K562 (cell line): ENCODE results near the gene UBE2L6. TPM values are rescaled to one million over a fixed set of nuclear protein-coding genes. Genes with fewer than 3 reads are reported as not detected.

Experiments
- ARID2 ChIP-seq: fragments of 450-650 bp; IDR thresholded peaks from 2 replicates; pipeline ENCODE4 v1.6.1; 2017; ENCODE audit warnings: antibody characterized with exemption, mild to moderate bottlenecking
- BCOR ChIP-seq: fragments of 450-650 bp; IDR thresholded peaks from 2 replicates; pipeline ENCODE4 v1.6.1; 2016
- EZH2 ChIP-seq: IDR thresholded peaks from 2 replicates; pipeline ENCODE4 v1.6.1; 2012; ENCODE audit warnings: low read depth, mild to moderate bottlenecking, inconsistent platforms, low read length, borderline replicate concordance
- FIP1L1 ChIP-seq: fragments of 200-400 bp; formaldehyde crosslinking; IDR thresholded peaks from 2 replicates; pipeline ENCODE4 v1.6.1; 2018; ENCODE audit warnings: mild to moderate bottlenecking, low read depth, low read length; ENCODE audit not compliant: poor library complexity, severe bottlenecking
- FOXJ2 ChIP-seq: fragments of 200-800 bp; sonication (Bioruptor generic); IDR thresholded peaks from 2 replicates; pipeline ENCODE4 v1.6.1; 2016; ENCODE audit warnings: missing genetic modification characterization, missing compliant biosample characterization
- HNRNPLL ChIP-seq: fragments of 200-400 bp; formaldehyde crosslinking; IDR thresholded peaks from 2 replicates; pipeline ENCODE4 v1.6.1; 2017; ENCODE audit warnings: low read length, low read depth, mild to moderate bottlenecking; ENCODE audit not compliant: poor library complexity, severe bottlenecking
- SMARCB1 ChIP-seq: IDR thresholded peaks from 2 replicates; pipeline ENCODE4 v1.6.1; 2011; ENCODE audit warnings: improper control_type of control experiment, low read depth; ENCODE audit not compliant: insufficient read length
- UBTF ChIP-seq, 2 experiments: IDR thresholded peaks; 2 replicates each; pipeline ENCODE4 v1.6.1; 2012; ENCODE audit warnings: improper control_type of control experiment in 2 of 2, low read depth in 2 of 2, low read length in 2 of 2, borderline replicate concordance in 1 of 2
- ZNF316 ChIP-seq: fragments of 450-650 bp; IDR thresholded peaks from 2 replicates; pipeline ENCODE4 v1.6.1; 2016
- ZNF639 ChIP-seq, 2 experiments: fragments of 200-800 bp in 1 of 2; sonication (Bioruptor generic) in 1 of 2; sonication (generic) in 1 of 2; formaldehyde crosslinking in 1 of 2; IDR thresholded peaks in 1 of 2; conservative IDR thresholded peaks in 1 of 2; 2 replicates each; pipeline versions ENCODE4 v1.5.0 to v1.6.1; 2016 to 2020; ENCODE audit warnings: missing compliant biosample characterization in 1 of 2, missing genetic modification characterization in 1 of 2, missing genetic modification reagents in 1 of 2
- ZNF740 ChIP-seq, 3 experiments: fragments of 200-800 bp in 1 of 3; sonication (Bioruptor generic) in 1 of 3; sonication (generic) in 1 of 3; formaldehyde crosslinking in 1 of 3; IDR thresholded peaks; 2 replicates each; pipeline versions ENCODE4 v1.6.1 to v1.8.0; 2016 to 2022; ENCODE audit warnings: mild to moderate bottlenecking in 2 of 3, missing compliant biosample characterization in 2 of 3, missing genetic modification characterization in 2 of 3, missing genetic modification reagents in 1 of 3
- polyA plus RNA-seq, 8 experiments: library from polyadenylated mRNA; depleted of rRNA in 4 of 8; stranded (reverse) in 5 of 8; unstranded in 3 of 8; fragments of >200 nt; fragmentation: Nextera tagmentation in 2 of 8; fragmentation: Illumina TruSeq in 1 of 8; extraction: Ambion mirVana in 2 of 8; extraction: Trizol in 1 of 8; gene quantifications; 2 replicates each; pipeline versions ENCODE4 v1.2.1 to v1.2.3, GENCODE V29; 2011 to 2014; ENCODE audit warnings: inconsistent platforms in 1 of 8, missing spikeins in 1 of 8
- total RNA-seq, 7 experiments: library from RNA; depleted of rRNA in 6 of 7; stranded (reverse); fragments of >200 nt in 6 of 7; fragmentation: Illumina TruSeq in 2 of 7; extraction: Trizol in 2 of 7; gene quantifications; 2 replicates each; pipeline versions ENCODE4 v1.2.1 to v1.2.3, GENCODE V29; 2011 to 2021; ENCODE audit warnings: low replicate concordance in 1 of 7
- TF ChIP-seq, protein P1 (sequence below), 2 experiments: fragments of 450-650 bp; formaldehyde crosslinking in 1 of 2; IDR thresholded peaks; 2 replicates each; pipeline versions ENCODE4 v1.4.0 to v1.6.1; 2014 to 2020; ENCODE audit warnings: mild to moderate bottlenecking in 2 of 2, borderline replicate concordance in 1 of 2, low read depth in 1 of 2

Gene UBE2L6
- total and polyA plus RNA-seq, 9 of the 15 experiments (the other 6 are each of a cell fraction or from before 2014, with no cell fraction given) = 5.9 to 24.9 (median 9.7) TPM

DNA sequence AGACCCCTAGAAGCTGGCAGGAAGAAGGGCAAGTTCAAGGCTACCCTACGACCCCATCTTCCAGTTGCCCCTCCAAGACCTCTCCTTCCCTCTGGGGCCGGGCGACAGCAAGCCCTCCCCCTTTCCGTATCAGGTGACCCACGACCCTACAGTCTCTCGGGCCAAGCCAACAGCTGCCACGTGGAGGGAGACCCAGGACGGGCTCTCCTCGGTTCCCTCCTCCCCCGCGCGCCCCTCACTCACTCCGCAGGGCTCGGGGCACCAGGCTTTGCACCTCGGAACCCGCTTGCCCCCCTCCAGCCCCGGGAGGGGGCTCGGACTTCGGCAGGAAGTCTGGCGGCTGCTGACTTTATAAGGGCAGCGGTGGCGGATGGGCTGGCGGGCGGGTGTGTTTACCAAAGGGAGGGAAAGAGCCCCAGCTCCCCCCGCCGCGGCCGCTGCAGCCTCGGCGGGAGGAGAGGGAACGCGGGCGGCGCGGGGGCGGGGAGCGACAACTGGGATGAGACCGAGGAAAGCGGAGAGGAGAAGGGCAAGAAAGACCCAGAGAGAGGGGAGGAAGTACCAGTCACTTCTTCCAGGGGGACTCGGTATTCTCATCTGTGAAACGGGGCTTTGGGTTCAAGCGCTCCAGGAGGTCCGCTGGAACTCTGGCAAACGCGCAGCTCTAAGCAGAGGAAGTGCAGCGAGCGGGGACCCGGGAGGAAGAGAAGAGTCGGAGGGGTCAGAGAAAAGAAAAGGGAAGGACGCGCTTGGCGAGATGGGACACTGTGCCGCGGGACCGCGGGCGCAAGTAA, 52.7 kb downstream of the UBE2L6 start (continued):
- TF ChIP-seq, protein P1, sequence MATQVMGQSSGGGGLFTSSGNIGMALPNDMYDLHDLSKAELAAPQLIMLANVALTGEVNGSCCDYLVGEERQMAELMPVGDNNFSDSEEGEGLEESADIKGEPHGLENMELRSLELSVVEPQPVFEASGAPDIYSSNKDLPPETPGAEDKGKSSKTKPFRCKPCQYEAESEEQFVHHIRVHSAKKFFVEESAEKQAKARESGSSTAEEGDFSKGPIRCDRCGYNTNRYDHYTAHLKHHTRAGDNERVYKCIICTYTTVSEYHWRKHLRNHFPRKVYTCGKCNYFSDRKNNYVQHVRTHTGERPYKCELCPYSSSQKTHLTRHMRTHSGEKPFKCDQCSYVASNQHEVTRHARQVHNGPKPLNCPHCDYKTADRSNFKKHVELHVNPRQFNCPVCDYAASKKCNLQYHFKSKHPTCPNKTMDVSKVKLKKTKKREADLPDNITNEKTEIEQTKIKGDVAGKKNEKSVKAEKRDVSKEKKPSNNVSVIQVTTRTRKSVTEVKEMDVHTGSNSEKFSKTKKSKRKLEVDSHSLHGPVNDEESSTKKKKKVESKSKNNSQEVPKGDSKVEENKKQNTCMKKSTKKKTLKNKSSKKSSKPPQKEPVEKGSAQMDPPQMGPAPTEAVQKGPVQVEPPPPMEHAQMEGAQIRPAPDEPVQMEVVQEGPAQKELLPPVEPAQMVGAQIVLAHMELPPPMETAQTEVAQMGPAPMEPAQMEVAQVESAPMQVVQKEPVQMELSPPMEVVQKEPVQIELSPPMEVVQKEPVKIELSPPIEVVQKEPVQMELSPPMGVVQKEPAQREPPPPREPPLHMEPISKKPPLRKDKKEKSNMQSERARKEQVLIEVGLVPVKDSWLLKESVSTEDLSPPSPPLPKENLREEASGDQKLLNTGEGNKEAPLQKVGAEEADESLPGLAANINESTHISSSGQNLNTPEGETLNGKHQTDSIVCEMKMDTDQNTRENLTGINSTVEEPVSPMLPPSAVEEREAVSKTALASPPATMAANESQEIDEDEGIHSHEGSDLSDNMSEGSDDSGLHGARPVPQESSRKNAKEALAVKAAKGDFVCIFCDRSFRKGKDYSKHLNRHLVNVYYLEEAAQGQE (IDR thresholded peaks at IDR 0.05; ENCODE audit: borderline replicate concordance) = no peak
- TF ChIP-seq, protein P1 (CRISPR knock-in tag; IDR thresholded peaks at IDR 0.05; ENCODE audit: low read depth) = no peak
- TF ChIP-seq HNRNPLL (no peak), BCOR (peak; percentile 97), EZH2 (no peak), ARID2 (no peak), ZNF639 (CRISPR knock-in tag; conservative IDR thresholded peaks at IDR 0.05 in 1 of 2, IDR thresholded peaks at IDR 0.05 in 1 of 2) (no peak), ZNF316 (no peak), UBTF (IDR thresholded peaks at IDR 0.05; ENCODE audit: borderline replicate concordance in 1 of 2, low read depth in 2 of 2, low read length in 2 of 2) (peak in 1 of 2 experiments; percentile 55; a peak in 1 of 4 replicates), ZNF740 (CRISPR knock-in tag; IDR thresholded peaks at IDR 0.05) (peak; percentile 38; the same call in 1 of the 2 replicates), ZNF740 (tag; IDR thresholded peaks at IDR 0.05) (no peak), FIP1L1 (peak; percentile 13), SMARCB1 (no peak), FOXJ2 (tag) (no peak)
